Measurements from ENCODE around the gene ABCF3. TPM values are rescaled to one million over a fixed set of nuclear protein-coding genes. Genes with fewer than 3 reads are reported as not detected.
A peak's percentile ranks its signal among the peaks of the same experiment; 100 is the strongest.

ABCF3 gene
- total RNA-seq, 2 donors from 2014 or later = 62.9 to 103 TPM

DNA sequence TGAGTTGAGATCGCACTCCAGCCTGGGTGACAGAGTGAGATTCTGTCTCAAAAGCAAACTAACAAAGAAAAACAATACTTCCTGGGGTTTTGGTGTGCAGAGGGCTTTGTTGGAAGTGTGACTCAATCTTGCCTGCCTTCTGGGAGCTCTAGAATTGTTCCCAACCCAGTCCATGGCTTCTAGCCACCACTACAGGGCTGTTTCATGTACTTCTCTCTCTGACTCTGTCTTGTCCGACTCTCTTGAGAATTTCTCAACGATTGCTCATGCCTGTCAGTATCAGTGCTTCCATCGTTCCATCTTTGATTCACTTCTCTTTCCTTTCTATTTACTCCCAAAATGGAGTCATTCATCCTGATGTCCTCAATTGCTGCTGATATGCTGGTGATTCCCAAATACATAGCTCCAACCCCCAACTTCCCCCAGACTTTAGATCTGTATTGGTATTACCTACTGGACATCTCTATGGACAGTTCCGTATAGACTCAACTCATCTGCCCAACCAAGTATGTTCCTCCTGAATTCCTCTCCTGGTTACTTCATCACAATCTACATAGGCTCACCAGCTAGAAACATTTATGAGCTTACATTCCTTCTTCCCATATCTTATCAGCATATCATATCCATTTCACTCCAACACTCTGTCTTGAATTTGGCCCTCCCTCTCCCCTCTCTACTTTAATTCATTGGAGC, 13.2 kb upstream of the ABCF3 start:
- Histone ChIP-seq H3K4me3 (no peak overlapping the region), H3K27ac (no peak overlapping the region), H3K27me3 (replicated peaks; ENCODE audit: insufficient read depth) (no peaks in the 10 kb centered on the region), H3K9me3 (no peaks in the 10 kb centered on the region), H3K4me1 (replicated peaks) (peaks cover 18% of the 10 kb centered on the region), H3K36me3 (peaks cover 8 to 28% of the 10 kb centered on the region in 2 donors)
- DNase-seq (ENCODE audit: low spot score) = no peak
- WGBS = 72% methylated on average over 5 of the region's 5 CpGs
- intact Hi-C loops (cut with DNase I) = loop anchor here (5.0 kb wide), 1 partner anchor 124 kb away; the partner anchor contains the start of gene PSMD2
- TF ChIP-seq POLR2A (IDR thresholded peaks at IDR 0.05) = no peak
- TF ChIP-seq, protein P1, sequence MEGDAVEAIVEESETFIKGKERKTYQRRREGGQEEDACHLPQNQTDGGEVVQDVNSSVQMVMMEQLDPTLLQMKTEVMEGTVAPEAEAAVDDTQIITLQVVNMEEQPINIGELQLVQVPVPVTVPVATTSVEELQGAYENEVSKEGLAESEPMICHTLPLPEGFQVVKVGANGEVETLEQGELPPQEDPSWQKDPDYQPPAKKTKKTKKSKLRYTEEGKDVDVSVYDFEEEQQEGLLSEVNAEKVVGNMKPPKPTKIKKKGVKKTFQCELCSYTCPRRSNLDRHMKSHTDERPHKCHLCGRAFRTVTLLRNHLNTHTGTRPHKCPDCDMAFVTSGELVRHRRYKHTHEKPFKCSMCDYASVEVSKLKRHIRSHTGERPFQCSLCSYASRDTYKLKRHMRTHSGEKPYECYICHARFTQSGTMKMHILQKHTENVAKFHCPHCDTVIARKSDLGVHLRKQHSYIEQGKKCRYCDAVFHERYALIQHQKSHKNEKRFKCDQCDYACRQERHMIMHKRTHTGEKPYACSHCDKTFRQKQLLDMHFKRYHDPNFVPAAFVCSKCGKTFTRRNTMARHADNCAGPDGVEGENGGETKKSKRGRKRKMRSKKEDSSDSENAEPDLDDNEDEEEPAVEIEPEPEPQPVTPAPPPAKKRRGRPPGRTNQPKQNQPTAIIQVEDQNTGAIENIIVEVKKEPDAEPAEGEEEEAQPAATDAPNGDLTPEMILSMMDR (IDR thresholded peaks at IDR 0.05) = no peak
- no peak for TF ChIP-seq POLR2AphosphoS5 (IDR thresholded peaks at IDR 0.05)

DNA sequence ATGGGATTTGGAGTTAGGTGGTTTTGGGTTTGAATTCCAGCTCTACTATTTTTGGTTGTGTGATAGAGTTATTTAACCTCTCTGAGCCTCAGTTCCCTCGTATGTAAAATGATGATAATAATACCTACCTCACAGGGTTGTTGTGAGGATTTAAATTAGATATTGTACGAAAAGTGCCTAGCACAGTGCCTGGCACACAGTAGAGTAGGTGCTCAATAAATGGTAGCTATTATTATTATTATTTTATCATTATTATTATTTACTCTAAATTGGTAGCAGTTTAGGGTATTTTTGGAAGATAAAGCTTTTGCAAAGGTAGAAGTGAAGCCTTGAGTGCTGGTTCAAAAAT, 12.7 kb upstream of the ABCF3 start:
- H3K9me3 ChIP-seq = no peaks in the 10 kb centered on the region
- intact Hi-C loops (cut with DNase I) = loop anchor here (5.0 kb wide), 1 partner anchor 124 kb away; the partner anchor contains the start of gene PSMD2

DNA sequence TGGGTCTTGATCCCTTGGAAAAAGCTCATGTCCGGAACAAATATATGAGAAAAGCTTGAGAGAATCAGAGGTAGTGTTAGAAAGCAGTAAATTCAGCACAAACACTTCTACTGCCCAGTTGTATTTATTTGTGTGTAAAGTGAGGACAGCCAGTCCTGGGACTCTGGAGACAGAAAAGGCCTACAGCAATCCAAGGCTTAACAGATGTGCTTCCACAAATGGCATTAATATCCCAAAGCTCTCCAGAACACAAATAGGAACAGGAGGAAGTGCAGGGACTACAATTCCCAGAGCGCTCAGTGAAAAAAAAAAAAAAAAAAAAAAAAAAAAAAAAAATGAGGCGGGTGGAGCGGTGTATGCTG, 11.7 kb upstream of the ABCF3 start:
- no peaks in the 10 kb centered on the region for H3K9me3 ChIP-seq
- peaks cover 18% of the 10 kb centered on the region for H3K4me1 ChIP-seq (replicated peaks)
- H3K27ac ChIP-seq = peak overlapping the region; percentile 4 to 67
- WGBS = 10% methylated on average over 4 of the region's 4 CpGs
- intact Hi-C loops (cut with DNase I) = loop anchor here (5.0 kb wide), 1 partner anchor 123 kb away; the partner anchor contains the start of gene PSMD2
- DNase-seq (ENCODE audit: low spot score) = no peak
- peaks cover 4 to 23% of the 10 kb centered on the region in 2 donors for H3K36me3 ChIP-seq
- no peaks in the 10 kb centered on the region for H3K27me3 ChIP-seq (replicated peaks; ENCODE audit: insufficient read depth)
- H3K4me3 ChIP-seq = no peak overlapping the region
- TF ChIP-seq, protein P1 (IDR thresholded peaks at IDR 0.05) = no peak
- no peak for TF ChIP-seq POLR2AphosphoS5 (IDR thresholded peaks at IDR 0.05)
- no peak for TF ChIP-seq POLR2A (IDR thresholded peaks at IDR 0.05)

More for the DNA sequence above, 12.7 kb upstream of the ABCF3 start:
- Histone ChIP-seq H3K36me3 (peaks cover 3 to 23% of the 10 kb centered on the region in 2 donors), H3K4me3 (no peak overlapping the region), H3K4me1 (replicated peaks) (peaks cover 18% of the 10 kb centered on the region), H3K27me3 (replicated peaks; ENCODE audit: insufficient read depth) (no peaks in the 10 kb centered on the region), H3K27ac (peak overlapping the region; percentile 4 to 67)
- WGBS = 87% methylated on average over 2 of the region's 2 CpGs
- TF ChIP-seq POLR2AphosphoS5 (IDR thresholded peaks at IDR 0.05) = no peak
- TF ChIP-seq POLR2A (IDR thresholded peaks at IDR 0.05) = no peak
- TF ChIP-seq, protein P1 (IDR thresholded peaks at IDR 0.05) = no peak
- no peak for DNase-seq (ENCODE audit: low spot score)

DNA sequence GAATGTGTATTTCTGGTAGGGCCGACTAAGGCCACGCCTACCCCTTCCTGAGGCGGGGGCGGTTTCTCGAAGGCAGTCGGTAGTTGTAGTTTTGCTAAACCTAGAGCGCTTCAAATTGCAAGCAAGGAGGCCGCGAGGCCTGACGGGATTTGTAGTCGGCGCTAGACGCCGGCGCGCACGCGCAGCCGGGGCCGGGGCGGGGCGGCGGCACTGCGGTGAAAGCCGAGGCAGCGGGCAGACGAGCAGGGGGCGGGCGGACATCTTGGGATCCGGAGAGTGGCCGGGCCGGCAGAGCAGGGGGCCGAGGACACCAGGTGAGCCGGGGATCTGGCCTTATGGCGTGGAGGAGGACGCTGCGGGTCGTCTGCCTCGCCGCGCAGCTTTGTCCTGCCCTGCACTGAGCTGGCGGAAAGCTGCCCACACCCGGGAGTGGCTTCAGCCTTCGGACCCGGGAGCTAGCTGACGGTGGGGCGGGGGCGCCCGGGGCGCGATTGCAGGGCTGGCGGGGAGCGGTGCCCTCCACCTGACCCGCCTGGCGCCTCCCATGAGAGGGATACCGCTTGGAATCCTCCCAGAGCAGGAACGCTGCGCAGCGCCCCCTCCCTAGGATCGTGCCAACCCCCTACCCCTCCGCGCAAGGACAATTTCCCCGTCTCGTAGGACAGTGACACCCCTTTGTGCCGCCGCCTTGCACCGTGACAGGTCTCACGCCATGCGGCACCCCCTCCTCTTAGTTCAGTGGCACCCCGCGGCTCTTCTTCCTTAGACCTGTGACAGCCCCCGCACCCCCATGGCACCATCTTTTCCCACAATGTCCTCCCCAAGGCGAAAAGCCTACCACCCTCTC, 11.1 kb upstream of the ABCF3 start, which contains the start of gene AP2M1:
AP2M1 (plus strand) TSS at position 210 of the 847 bp plus-strand sequence. CDS start 2,139 bp downstream, outside the sequence.
- Histone ChIP-seq H3K36me3 (peaks cover 4 to 23% of the 10 kb centered on the region in 2 donors), H3K4me1 (replicated peaks) (peaks cover 18% of the 10 kb centered on the region), H3K4me3 (peak within 1 kb of the TSS; percentile 75 to 83), H3K9me3 (no peaks in the 10 kb centered on the region), H3K27me3 (replicated peaks; ENCODE audit: insufficient read depth) (no peaks in the 10 kb centered on the region), H3K27ac (peak within 1 kb of the TSS; percentile 83 to 88)
- intact Hi-C loops (cut with DNase I) = loop anchor here (5.0 kb wide), 2 partner anchors 38 to 122 kb away; partner anchors contain the start of genes EIF2B5 and PSMD2
- TF ChIP-seq POLR2AphosphoS5 (IDR thresholded peaks at IDR 0.05) (peak; percentile 91), POLR2A (IDR thresholded peaks at IDR 0.05) (peak; percentile 89)
- TF ChIP-seq, protein P1 (IDR thresholded peaks at IDR 0.05) = no peak
- DNase-seq (ENCODE audit: low spot score) = peak; percentile 98
- 1% methylated on average over 53 of the region's 73 CpGs for WGBS

Data from prostate gland (tissue), 2 donors.